Measurements from ENCODE around the gene ZKSCAN1.
"Not testable (repeated sequence)": the region's sequence is repeated elsewhere in the genome, so short reads cannot be mapped to it uniquely, and the experiment has no call there.

Gene ZKSCAN1

GRCh38 chr7:100003711-100004661, 11.4 kb upstream of the ZKSCAN1 start:
- DNase-seq = no peak

GRCh38 chr7:100007887-100008286, 7.5 kb upstream of the ZKSCAN1 start:
- no peak for DNase-seq

- no peak for DNase-seq
Observed at GRCh38 chr7:100008525-100008924, 6.9 kb upstream of the ZKSCAN1 start.

GRCh38 chr7:100009952-100010351, 5.4 kb upstream of the ZKSCAN1 start:
- not testable (repeated sequence) for DNase-seq

- no peak for DNase-seq
Observed at GRCh38 chr7:100010901-100011300, 4.5 kb upstream of the ZKSCAN1 start.

GRCh38 chr7:100011516-100011915, 3.9 kb upstream of the ZKSCAN1 start:
- DNase-seq = no peak

- not testable (repeated sequence) for DNase-seq
Observed at GRCh38 chr7:100012385-100013327, 2.7 kb upstream of the ZKSCAN1 start.

- DNase-seq = no peak
Observed at GRCh38 chr7:100013328-100013676, 2.1 kb upstream of the ZKSCAN1 start.

- peak in 1 of 2 donors; percentile 10 for DNase-seq
Observed at GRCh38 chr7:100016215-100016901, 962 bp downstream of the ZKSCAN1 start.

GRCh38 chr7:100017300-100017699, 1.9 kb downstream of the ZKSCAN1 start:
- no peak for DNase-seq

GRCh38 chr7:100017875-100018274, 2.5 kb downstream of the ZKSCAN1 start:
- no peak for DNase-seq

- DNase-seq = no peak
Observed at GRCh38 chr7:100019908-100020307, 4.5 kb downstream of the ZKSCAN1 start.

- DNase-seq = no peak
Observed at GRCh38 chr7:100021297-100021696, 5.9 kb downstream of the ZKSCAN1 start.

GRCh38 chr7:100022621-100023020, 7.2 kb downstream of the ZKSCAN1 start:
- no peak for DNase-seq

GRCh38 chr7:100023526-100023925, 8.1 kb downstream of the ZKSCAN1 start:
- no peak for DNase-seq

- DNase-seq = no peak
Observed at GRCh38 chr7:100024020-100024619, 8.7 kb downstream of the ZKSCAN1 start.

- no peak for DNase-seq
Observed at GRCh38 chr7:100027197-100027596, 11.8 kb downstream of the ZKSCAN1 start.

GRCh38 chr7:100029596-100029995, 14.2 kb downstream of the ZKSCAN1 start:
- no peak for DNase-seq

GRCh38 chr7:100033526-100033925, 18.1 kb downstream of the ZKSCAN1 start:
- DNase-seq = no peak

- no peak for DNase-seq
Observed at GRCh38 chr7:100034871-100035510, 19.6 kb downstream of the ZKSCAN1 start.

- DNase-seq = no peak
Observed at GRCh38 chr7:100035876-100036275, 20.5 kb downstream of the ZKSCAN1 start.

- no peak for DNase-seq
Observed at GRCh38 chr7:100038326-100038725, 22.9 kb downstream of the ZKSCAN1 start.
